GM12878 (cell line): Measurements from ENCODE around the gene CACNB3.

ENCODE experiments used
- CHD4 ChIP-seq: fragments of 200-600 bp; sonication (generic); IDR thresholded peaks from 2 replicates; pipeline ENCODE4 v1.6.1; 2016; ENCODE audit warnings: mild to moderate bottlenecking
- CTCF ChIP-seq, 3 experiments: IDR thresholded peaks in 2 of 3; conservative IDR thresholded peaks in 1 of 3; 2 replicates each; pipeline ENCODE4 v1.5.1; 2011; ENCODE audit warnings: low read depth in 3 of 3, low read length in 3 of 3, mild to moderate bottlenecking in 3 of 3, control low read depth in 2 of 3, moderate library complexity in 2 of 3, inconsistent platforms in 1 of 3, mixed read lengths in 1 of 3; ENCODE audit not compliant: control insufficient read depth in 2 of 3, insufficient read depth in 1 of 3; ENCODE audit errors: extremely low read depth in 1 of 3
- ELK1 ChIP-seq: IDR thresholded peaks from 2 replicates; pipeline ENCODE4 v1.6.1; 2012; ENCODE audit warnings: low read depth, low read length, improper control_type of control experiment
- FOXK2 ChIP-seq: fragments of 450-650 bp; IDR thresholded peaks from 2 replicates; pipeline ENCODE4 v1.6.1; 2017; ENCODE audit warnings: mild to moderate bottlenecking, moderate library complexity
- GABPA ChIP-seq: IDR thresholded peaks from 2 replicates; pipeline ENCODE4 v1.6.1; 2014; ENCODE audit warnings: antibody characterized with exemption, low read depth, mild to moderate bottlenecking, inconsistent platforms
- LARP7 ChIP-seq: fragments of 450-650 bp; IDR thresholded peaks from 2 replicates; pipeline ENCODE4 v1.6.1; 2017; ENCODE audit warnings: mild to moderate bottlenecking
- MXI1 ChIP-seq: fragments of 150-350 bp; IDR thresholded peaks from 2 replicates; pipeline ENCODE4 v1.6.1; 2011; ENCODE audit warnings: low read depth, mild to moderate bottlenecking, inconsistent platforms, low read length, improper control_type of control experiment
- POLR2AphosphoS2 ChIP-seq: IDR thresholded peaks from 2 replicates; pipeline ENCODE4 v1.6.1; 2011; ENCODE audit warnings: low read depth, mild to moderate bottlenecking, low read length, improper control_type of control experiment, moderate library complexity
- SIN3A ChIP-seq: IDR thresholded peaks from 2 replicates; pipeline ENCODE4 v1.6.1; 2012; ENCODE audit warnings: low read depth, low read length, improper control_type of control experiment
- TCF7 ChIP-seq: IDR thresholded peaks from 2 replicates; pipeline ENCODE4 v1.6.1; 2014; ENCODE audit warnings: antibody characterized with exemption, borderline replicate concordance

- TF ChIP-seq TCF7 (no peak), GABPA (no peak), FOXK2 (no peak), ELK1 (no peak), CTCF (IDR thresholded peaks at IDR 0.05 in 2 of 3, conservative IDR thresholded peaks at IDR 0.05 in 1 of 3; ENCODE audit: control insufficient read depth in 2 of 3, extremely low read depth in 1 of 3, insufficient read depth in 1 of 3, low read depth in 3 of 3, low read length in 3 of 3) (no peak), POLR2AphosphoS2 (no peak), LARP7 (no peak), MXI1 (no peak), SIN3A (no peak), CHD4 (no peak)
These were observed 39.1 kb downstream of the CACNB3 start for GRCh38 chr12:48857278-48857994.
